ENCODE measurements around the gene SRCIN1.
"Not testable (repeated sequence)": the region's sequence is repeated elsewhere in the genome, so short reads cannot be mapped to it uniquely, and the experiment has no call there.

Gene SRCIN1

GRCh38 chr17:38539386-38539785, 66.4 kb downstream of the SRCIN1 start:
- intact Hi-C loops (cut with DNase I): no loop called here
- DNase-seq: peak in 1 of 42 donors; percentile 1

GRCh38 chr17:38538906-38539305, 66.8 kb downstream of the SRCIN1 start:
- intact Hi-C loops (cut with DNase I): no loop called here
- peak in 1 of 42 donors; percentile 0 for DNase-seq

GRCh38 chr17:38536661-38537060, 69.1 kb downstream of the SRCIN1 start:
- no peak for DNase-seq
- intact Hi-C loops (cut with DNase I): no loop called here

GRCh38 chr17:38535886-38536285, 69.9 kb downstream of the SRCIN1 start:
- intact Hi-C loops (cut with DNase I): no loop called here
- DNase-seq: peak in 1 of 42 donors; percentile 5

- intact Hi-C loops (cut with DNase I): no loop called here
- peak in 1 of 42 donors; percentile 4 for DNase-seq
Measured at GRCh38 chr17:38534498-38534885, 71.3 kb downstream of the SRCIN1 start.

- intact Hi-C loops (cut with DNase I): no loop called here
- DNase-seq: peak in 1 of 42 donors; percentile 5
Measured at GRCh38 chr17:38533866-38534497, 71.8 kb downstream of the SRCIN1 start.

- intact Hi-C loops (cut with DNase I): no loop called here
- peak in 1 of 42 donors; percentile 2 for DNase-seq
Measured at GRCh38 chr17:38533241-38533640, 72.5 kb downstream of the SRCIN1 start.

GRCh38 chr17:38532451-38532850, 73.3 kb downstream of the SRCIN1 start:
- intact Hi-C loops (cut with DNase I): no loop called here
- peak in 1 of 42 donors; percentile 3 for DNase-seq

- intact Hi-C loops (cut with DNase I): not testable (repeated sequence)
- DNase-seq: peak in 1 of 42 donors; percentile 3
Measured at GRCh38 chr17:38531761-38532160, 74.0 kb downstream of the SRCIN1 start.

GRCh38 chr17:38530856-38531255, 74.9 kb downstream of the SRCIN1 start:
- peak in 14 of 42 donors; percentile 16 to 64 (median 46) for DNase-seq
- intact Hi-C loops (cut with DNase I): not testable (repeated sequence)

- intact Hi-C loops (cut with DNase I): not testable (repeated sequence)
- peak in 1 of 42 donors; percentile 4 for DNase-seq
Measured at GRCh38 chr17:38528141-38528540, 77.6 kb downstream of the SRCIN1 start.

GRCh38 chr17:38526526-38526925, 79.2 kb downstream of the SRCIN1 start:
- DNase-seq: peak in 1 of 42 donors; percentile 3
- intact Hi-C loops (cut with DNase I): not testable (repeated sequence)

GRCh38 chr17:38512473-38513058, 93.2 kb downstream of the SRCIN1 start:
- intact Hi-C loops (cut with DNase I): loop anchor here (10.0 kb wide), 1 partner anchor 152 kb away; no protein-coding TSS in a partner anchor
- peak in 1 of 42 donors; percentile 15 for DNase-seq

GRCh38 chr17:38511150-38512108, 94.3 kb downstream of the SRCIN1 start:
- DNase-seq: peak in 1 of 42 donors; percentile 26
- intact Hi-C loops (cut with DNase I): loop anchor here (10.0 kb wide), 1 partner anchor 153 kb away; no protein-coding TSS in a partner anchor

GRCh38 chr17:38510421-38511149, 95.2 kb downstream of the SRCIN1 start:
- peak in 3 of 42 donors; percentile 32 to 55 (median 38) for DNase-seq
- intact Hi-C loops (cut with DNase I): loop anchor here (10.0 kb wide), 1 partner anchor 154 kb away; no protein-coding TSS in a partner anchor

- DNase-seq: peak in 3 of 42 donors; percentile 29 to 46 (median 45)
- intact Hi-C loops (cut with DNase I): loop anchor here (10.0 kb wide), 1 partner anchor 155 kb away; no protein-coding TSS in a partner anchor
Measured at GRCh38 chr17:38509772-38510420, 95.9 kb downstream of the SRCIN1 start.

GRCh38 chr17:38508954-38509771, 96.6 kb downstream of the SRCIN1 start:
- peak; percentile 64 to 90 (median 78) for DNase-seq
- intact Hi-C loops (cut with DNase I): no loop called here
